Brain pericyte (primary cell): ENCODE measurements around the gene NECTIN4.
A peak's percentile ranks its signal among the peaks of the same experiment; 100 is the strongest.
"Not testable (repeated sequence)": the region's sequence is repeated elsewhere in the genome, so short reads cannot be mapped to it uniquely, and the experiment has no call there.

Experiments used
- DNase-seq: peaks from one replicate; pipeline ENCODE4 v3.0.0-alpha.2; 2012; ENCODE audit warnings: low read depth, low spot score

NECTIN4 gene

GRCh38 chr1:161089251-161089924 is at the start of gene NECTIN4:
TSS of gene NECTIN4 (minus strand) at chr1:161089558. CDS start at chr1:161089296, 262 bp downstream.
- DNase-seq: no peak

- no peak for DNase-seq
Observed at GRCh38 chr1:161138431-161138830, 49.1 kb upstream of the NECTIN4 start.

- no peak for DNase-seq
Observed at GRCh38 chr1:161137881-161138280, 48.5 kb upstream of the NECTIN4 start.

- no peak for DNase-seq
Observed at GRCh38 chr1:161133220-161133740, 43.9 kb upstream of the NECTIN4 start.

GRCh38 chr1:161132410-161133219 is 43.3 kb upstream of the NECTIN4 start, which contains the start of gene DEDD:
TSS of gene DEDD (minus strand) at chr1:161132667. CDS start at chr1:161124462, 8,205 bp downstream.
- DNase-seq: peak; percentile 89

GRCh38 chr1:161131523-161132409 is 42.4 kb upstream of the NECTIN4 start:
- no peak for DNase-seq

- no peak for DNase-seq
Observed at GRCh38 chr1:161130266-161130665, 40.9 kb upstream of the NECTIN4 start.

GRCh38 chr1:161128591-161129420 is 39.4 kb upstream of the NECTIN4 start:
- DNase-seq: no peak

GRCh38 chr1:161127649-161128048 is 38.3 kb upstream of the NECTIN4 start:
- no peak for DNase-seq

GRCh38 chr1:161122967-161123366 is 33.6 kb upstream of the NECTIN4 start:
- DNase-seq: no peak

GRCh38 chr1:161121834-161122233 is 32.5 kb upstream of the NECTIN4 start:
- DNase-seq: no peak

GRCh38 chr1:161121042-161121650 is 31.8 kb upstream of the NECTIN4 start:
- DNase-seq: no peak

- DNase-seq: no peak
Observed at GRCh38 chr1:161119092-161119903, 29.9 kb upstream of the NECTIN4 start.

- no peak for DNase-seq
Observed at GRCh38 chr1:161117759-161118581, 28.6 kb upstream of the NECTIN4 start, which contains the start of the genes NIT1 and PFDN2. TSS of gene NIT1 (plus strand) at chr1:161118105. CDS start at chr1:161118177, 72 bp downstream. TSS of gene PFDN2 (minus strand) at chr1:161118037. CDS start at chr1:161118026, 11 bp downstream.

- DNase-seq: not testable (repeated sequence)
Observed at GRCh38 chr1:161115961-161116360, 26.6 kb upstream of the NECTIN4 start.

- DNase-seq: no peak
Observed at GRCh38 chr1:161115132-161115711, 25.9 kb upstream of the NECTIN4 start.

GRCh38 chr1:161114556-161114955 is 25.2 kb upstream of the NECTIN4 start:
- no peak for DNase-seq

GRCh38 chr1:161113915-161114314 is 24.6 kb upstream of the NECTIN4 start:
- no peak for DNase-seq
